Stimulated activated CD8-positive, alpha-beta memory T cell treated with anti-CD3 and anti-CD28 coated beads, Interleukin-12 subunit alpha, Interleukin-12 subunit beta, amount 100 ng/mL, for 4 hours (primary cell): ENCODE measurements around the gene CIRBP.

Experiments
- DNase-seq: peaks from one replicate; pipeline ENCODE4 v3.0.0-alpha.2; 2020; ENCODE audit warnings: low read depth

CIRBP gene

DNA sequence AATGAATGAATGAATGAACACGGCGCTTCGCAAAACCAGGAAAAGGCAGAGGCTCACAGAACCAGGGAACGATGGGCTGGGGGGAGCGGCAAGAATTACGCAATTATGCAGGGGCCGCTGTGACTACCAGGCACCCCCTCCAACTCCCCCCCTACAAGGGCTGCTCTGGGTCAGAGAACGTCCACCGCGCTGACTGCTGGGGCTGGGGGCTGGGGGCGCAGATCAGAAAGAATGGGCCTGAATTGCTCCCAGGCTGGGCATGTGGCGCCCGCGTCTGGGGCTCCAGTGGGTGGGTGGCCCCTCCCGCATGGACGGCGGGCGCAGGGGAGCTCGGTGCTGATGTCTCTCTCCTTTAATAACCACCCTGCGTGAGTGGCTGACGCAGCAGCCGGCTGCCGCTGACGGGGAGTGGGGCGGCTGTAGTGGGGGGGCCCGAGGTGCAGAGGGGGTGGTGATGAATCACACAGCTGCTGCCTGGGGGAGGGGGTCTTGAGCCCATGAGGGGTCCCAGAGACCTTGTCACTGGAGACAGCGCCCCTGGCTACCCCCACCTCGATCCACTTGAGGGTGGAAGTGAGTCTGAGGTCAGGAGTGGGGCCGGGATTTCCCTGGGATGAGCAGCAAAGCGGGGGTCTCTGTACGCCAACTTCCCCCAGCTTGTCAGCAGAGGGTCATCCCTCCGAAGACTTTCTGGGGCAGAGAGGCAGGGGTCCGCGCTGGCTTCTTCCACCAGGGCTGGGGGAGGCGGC, 1.5 kb upstream of the CIRBP start:
- DNase-seq, result no peak

DNA sequence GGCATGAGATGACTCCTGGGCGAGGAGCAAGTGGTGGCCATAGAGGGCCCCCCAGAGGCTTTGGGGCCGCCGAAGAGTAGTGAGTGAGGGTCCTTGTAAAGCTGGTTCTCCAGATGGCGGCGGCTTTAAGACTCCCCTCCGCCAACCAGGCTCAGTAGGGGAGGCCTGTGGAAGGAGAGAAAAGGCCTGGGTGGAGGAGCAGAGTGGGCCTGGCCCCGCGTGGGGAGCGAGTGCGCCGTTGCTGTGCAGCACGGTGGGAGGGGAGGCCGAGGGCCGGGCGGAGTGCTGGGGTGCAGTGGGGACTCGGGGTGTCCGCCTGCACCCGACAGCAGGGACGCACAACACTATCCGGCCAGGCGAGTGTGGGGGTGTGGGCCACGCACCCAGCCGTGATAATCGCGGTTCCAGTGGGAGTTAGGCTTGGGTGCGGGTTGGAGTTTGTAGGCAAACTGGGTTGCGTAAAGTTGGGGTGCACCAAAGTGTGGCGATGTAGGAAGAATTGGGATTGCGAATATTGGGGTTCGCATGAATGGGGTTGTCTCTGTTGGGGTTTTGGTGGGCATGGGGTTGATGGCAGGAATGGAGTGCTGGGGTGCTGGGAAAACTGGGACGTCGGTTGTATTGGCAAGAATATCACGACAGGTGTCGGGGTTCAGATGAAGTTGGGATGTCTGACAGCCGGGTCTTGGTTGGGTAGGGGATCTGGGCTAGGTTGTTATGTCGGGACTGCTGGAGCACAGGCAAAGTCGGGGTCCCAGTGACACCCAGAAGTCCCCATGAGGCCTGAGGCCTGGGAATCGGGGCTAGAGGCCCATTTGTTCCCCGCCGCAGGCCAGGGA, 687 bp upstream of the CIRBP start:
- DNase-seq, result no peak

DNA sequence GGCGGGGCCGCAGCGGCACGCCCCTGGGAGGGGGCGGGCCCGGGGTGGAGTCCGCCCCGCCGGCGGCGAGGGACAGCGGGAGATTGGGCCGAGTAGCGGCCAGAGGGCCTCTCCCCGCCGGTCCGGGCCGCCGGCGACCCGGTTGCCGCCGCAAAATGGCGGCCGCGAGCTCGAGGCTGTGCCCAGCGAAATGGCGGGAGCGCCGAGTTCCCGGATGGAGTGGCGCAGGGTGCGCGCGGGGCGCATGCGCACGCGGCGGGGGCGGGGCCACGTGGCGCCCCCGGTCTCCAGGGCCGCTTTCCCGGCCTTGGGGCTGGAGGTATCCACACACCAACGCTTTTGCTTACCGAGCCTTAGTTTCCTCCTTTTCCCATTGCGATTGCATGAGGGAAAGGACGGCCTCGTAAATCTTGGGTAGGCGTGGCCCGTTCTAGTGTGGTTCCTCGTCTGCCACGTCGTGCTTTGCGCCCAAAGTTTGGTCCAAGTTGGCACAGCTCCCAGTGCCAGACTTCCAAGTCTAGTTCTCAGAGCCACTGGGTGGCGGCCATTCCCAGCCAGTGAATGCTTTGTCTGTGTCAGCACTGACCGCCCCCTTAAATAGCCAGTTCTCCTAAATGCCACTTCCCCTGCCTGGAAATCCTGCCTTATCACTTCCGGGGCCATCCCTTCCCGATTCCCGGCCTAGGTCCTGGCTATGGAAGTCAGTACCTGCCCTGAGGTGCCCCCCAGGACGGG, 513 bp downstream of the CIRBP start:
- peak; percentile 83 for DNase-seq

DNA sequence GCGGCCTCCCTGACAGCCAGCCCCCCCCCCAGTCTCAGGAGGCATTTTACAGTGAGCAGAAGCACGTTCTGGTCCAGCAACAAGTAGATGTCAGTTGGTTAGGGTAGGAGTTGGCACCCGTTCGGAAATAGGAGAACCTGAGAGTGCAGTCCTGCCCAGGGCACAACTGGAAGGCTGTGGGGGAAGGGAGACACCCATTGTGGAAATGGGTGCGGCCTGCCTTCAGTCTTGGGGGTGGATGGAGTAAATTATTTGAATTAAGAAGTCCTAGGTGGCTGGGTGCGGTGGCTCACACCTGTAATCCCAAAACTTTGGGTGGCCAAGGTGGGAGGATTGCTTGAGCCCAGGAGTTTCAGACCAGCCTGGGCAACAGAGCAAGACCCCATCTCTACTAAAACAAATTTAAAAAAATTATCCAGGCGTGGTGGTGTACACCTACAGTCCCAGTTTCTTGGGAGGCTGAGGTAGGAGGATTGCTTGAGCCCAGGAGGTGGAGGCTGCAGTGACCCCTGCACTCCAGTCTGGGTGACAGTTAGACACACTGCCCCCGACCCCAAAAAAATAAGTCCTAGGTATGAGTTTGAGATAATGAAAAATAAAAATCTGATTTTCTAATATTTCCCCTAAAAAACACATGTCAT, 1.2 kb downstream of the CIRBP start:
- DNase-seq, result no peak

DNA sequence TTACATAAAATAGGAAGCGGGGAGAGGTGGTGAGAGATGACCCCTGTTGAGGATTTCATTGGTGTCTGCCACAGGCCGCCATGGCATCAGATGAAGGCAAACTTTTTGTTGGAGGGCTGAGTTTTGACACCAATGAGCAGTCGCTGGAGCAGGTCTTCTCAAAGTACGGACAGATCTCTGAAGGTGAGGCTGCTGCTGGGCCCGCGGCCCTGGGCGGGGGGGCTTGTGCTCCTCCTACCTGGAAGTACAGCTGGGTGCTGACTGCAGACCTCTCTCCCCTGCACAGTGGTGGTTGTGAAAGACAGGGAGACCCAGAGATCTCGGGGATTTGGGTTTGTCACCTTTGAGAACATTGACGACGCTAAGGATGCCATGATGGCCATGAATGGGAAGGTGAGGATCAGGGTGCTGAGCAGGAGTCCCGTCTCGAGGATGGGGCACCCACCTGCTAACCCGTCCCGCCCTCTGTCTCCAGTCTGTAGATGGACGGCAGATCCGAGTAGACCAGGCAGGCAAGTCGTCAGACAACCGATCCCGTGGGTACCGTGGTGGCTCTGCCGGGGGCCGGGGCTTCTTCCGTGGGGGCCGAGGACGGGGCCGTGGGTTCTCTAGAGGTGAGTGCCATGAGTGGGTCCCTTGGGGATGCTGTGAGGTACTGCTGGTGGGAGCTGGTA, 1.9 kb downstream of the CIRBP start:
- no peak for DNase-seq

DNA sequence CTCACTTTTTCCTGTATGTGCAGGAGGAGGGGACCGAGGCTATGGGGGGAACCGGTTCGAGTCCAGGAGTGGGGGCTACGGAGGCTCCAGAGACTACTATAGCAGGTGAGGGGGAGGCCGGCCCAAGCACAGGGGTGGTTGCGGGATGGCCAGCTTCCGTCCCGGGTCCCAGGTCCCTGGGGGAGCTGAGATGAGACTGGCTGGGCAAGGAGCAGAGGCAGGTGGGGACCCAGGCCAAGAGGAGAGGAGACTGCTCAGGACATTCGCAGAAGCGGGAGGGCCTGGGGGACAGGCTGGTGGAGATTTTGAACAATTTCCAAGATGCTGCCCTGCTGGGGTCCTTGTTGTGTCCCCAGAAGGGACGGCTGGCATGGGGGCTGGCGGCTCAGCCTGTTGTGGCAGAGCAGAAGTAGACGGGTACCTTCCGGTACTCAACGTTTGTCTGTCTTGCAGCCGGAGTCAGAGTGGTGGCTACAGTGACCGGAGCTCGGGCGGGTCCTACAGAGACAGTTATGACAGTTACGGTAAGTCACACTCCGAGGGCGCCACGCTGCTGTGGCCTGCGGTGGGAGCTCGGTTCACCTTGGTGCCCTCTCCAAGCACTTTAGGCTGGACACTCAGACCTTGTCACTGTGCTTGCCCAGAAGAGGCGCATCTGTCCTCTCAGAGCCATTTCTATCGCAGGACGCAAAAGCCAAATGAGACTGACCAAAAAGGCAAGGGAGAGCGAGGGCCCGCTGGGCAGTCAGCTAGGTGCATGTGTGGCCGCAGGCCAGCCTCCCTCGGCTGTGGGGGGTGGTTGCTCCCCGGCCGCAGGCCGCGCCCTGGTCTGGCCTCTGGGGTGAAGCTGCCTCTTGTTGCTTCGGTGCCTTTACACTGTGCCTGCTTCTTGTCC, 2.6 kb downstream of the CIRBP start:
- DNase-seq, result no peak

DNA sequence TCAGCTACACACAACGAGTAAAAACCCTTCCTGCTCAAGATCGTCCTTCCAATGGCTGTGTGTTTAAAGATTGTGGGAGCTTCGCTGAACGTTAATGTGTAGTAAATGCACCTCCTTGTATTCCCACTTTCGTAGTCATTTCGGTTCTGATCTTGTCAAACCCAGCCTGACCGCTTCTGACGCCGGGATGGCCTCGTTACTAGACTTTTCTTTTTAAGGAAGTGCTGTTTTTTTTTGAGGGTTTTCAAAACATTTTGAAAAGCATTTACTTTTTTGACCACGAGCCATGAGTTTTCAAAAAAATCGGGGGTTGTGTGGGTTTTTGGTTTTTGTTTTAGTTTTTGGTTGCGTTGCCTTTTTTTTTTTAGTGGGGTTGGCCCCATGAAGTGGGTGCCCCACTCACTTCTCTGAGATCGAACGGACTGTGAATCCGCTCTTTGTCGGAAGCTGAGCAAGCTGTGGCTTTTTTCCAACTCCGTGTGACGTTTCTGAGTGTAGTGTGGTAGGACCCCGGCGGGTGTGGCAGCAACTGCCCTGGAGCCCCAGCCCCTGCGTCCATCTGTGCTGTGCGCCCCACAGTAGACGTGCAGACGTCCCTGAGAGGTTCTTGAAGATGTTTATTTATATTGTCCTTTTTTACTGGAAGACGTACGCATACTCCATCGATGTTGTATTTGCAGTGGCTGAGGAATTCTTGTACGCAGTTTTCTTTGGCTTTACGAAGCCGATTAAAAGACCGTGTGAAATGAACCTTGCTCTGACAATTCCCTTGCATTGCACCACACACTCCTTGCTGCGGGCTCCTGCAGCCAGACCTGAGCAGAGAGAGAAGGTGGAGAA, 3.5 kb downstream of the CIRBP start:
- DNase-seq, result no peak

DNA sequence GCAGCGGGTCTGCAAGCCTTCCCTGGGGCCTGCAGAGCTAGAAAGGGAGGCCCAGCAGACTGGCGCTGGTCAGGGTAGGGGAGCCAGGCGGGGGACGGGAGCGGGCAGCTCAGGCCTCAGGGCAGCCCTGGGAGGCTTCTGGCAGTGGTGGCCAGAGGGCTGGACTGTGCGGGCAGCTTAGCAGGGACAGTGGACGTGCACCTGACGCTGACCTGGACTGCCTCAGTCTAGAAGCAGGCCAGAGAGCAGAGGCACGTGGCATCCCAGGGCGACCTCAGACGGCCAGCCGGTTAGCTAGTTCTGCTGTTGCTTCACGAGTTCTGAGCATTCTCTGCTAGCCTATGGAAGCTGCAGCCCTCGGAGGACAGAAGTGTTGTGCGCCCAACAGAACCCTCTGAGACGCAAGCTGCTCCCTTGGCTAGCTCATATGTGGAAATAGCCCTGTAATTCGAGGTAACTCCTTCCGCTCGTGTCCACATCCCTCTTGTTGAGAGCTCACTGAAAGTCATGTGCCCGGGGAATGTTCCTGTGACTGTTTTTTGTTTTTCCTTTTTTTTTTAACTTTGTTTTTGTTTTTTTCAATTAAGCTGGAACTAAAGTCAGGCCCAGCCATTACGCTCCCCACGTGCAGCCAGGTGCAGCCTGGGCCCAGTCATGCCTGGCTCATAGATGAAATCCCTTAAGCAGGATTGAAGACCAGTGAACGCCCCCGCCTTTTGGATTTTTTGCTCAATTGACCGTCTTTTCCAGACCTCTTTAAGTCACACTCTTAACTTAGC, 4.3 kb downstream of the CIRBP start:
- no peak for DNase-seq

DNA sequence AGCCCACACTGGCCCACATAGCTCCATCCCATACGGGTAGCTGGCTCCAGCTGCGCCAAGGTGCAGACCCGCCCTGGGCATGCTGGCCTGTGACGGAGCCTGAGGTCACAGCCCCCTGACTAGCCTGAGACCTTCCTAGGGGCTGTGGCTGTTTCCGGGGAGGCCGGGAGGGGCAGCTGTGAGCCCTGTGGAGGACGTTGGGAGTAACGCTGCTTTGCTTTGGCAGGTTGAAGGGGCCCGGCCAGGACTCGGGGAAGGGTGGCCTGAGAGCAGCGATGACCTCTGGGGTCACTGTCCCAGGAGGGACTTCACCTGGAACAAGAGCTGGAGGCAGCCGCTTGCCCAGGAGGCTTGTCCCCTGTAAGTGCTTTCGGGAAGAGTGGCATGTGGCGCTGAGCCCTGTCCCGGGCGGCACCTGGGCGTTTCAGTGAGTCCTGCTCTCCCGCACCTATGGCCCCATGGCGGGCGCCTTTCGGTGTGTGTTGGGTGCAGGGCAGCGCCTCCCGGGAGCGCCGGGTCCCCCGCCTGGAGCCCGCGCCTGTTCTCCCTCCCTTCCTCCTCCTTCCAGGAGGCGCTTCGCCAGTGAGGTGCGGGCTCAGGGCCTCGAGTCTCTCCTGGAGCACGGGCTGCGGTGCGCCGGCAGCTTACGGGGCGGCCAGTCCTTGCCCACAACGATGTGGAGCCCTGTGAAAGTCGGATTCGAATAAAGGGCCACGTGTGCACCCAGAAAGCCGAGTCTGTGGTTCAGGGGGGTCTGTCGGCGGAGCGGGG, 5.1 kb downstream of the CIRBP start:
- no peak for DNase-seq

DNA sequence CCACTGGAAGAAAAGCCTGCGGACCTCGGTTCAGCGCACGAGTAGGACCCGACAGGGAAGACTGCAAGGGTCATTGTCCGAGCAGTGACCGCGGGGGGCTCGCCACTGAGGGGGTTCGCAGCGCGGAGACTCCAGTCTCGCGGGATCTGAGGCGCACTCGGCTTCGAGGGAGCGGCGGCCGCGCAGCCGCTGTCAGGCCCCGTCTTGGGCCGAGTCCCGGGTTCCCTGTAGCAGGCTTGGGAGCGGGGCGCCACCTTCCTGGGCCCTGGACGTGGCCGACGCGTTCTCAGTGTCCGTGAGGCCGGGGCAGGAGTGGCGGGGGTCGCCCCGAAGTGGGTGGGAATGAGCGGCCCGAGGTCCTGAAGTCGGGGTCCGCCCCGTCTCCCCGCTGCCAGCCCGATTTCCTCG, 5.7 kb downstream of the CIRBP start:
- DNase-seq, result no peak

DNA sequence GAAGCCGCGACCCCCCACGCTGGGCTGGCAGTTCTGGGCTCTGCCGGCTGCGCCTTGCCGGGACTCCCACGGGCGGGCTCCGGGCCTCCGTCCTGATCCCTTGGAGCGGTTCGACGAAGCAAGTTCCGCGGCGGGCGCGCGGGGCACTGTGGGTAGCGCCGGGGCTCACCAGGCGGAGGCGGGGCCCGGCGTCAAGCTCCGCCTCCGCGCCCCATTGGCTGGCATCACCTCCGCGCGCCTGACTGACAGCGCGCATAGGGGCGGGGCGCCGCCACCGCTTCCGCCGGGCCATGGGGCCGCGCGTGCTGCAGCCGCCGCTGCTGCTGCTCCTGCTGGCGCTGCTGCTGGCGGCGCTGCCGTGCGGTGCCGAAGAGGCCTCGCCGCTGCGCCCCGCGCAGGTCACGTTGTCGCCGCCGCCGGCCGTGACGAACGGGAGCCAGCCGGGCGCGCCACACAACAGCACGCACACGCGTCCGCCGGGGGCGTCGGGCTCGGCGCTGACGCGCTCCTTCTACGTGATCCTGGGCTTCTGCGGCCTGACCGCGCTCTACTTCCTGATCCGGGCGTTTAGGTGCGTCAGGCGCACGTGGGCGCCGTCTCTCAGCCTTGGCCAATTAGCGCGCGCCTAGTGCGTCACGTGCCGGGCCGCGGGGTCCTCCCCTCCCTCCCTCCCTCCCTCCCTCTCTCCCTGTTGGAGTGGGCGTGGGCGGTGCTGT, 6.3 kb downstream of the CIRBP start, which contains the start of gene FAM174C:
FAM174C (plus strand) TSS at position 271 of the 716 bp plus-strand sequence; CDS start at position 291, 20 bp downstream.
- DNase-seq, result peak; percentile 96

DNA sequence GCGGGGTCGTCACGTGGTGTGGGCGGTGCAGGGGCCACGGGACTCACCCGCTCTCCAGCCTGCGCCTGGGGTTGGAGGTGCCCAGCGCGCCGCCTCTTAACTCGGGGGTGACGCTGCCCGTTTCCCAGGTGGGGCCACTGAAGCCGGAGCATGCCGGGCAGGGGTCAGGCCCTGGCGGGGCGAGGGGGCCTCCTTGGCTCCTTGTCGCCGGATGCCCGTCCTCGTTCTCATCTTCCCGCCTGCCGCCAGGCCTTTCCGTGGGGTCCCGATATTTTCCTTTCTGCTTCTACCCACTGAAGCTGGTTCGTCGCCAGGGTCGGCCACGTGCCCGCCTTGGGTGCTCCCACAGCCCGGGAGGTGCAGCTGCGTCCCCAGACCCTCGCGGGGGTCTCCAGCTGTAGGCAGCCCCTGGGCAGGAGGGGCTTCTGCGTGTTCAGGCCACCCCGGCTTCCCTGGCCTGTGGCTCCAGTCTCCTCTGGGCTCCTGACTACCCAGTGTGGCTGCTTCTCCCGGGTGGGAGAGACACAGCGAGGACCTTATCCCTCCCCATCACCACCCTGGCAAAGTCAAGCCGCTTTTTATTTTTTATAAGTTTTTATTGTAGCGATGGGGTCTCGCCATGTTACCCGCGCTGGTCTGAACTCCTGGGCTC, 7.0 kb downstream of the CIRBP start:
- DNase-seq, result no peak

DNA sequence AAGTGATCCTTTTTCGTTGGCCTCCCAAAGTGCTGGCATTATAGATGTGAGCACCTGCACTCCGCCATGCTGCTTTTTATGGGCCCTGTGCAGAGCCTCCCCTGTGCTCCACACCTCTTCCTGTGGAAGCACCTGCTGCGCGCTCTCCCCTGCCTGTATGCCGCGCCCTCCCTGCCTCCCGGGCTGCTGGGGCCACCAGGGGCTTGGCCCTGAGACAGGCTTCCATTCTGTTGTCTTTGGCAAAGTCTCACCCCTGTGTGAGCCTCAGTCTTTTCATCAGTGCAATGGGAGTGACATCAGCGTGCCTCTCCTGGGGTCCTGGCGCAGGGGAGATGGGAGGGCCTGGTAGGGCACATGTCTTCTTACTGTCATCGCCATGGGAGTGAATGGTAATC, 7.5 kb downstream of the CIRBP start:
- no peak for DNase-seq

DNA sequence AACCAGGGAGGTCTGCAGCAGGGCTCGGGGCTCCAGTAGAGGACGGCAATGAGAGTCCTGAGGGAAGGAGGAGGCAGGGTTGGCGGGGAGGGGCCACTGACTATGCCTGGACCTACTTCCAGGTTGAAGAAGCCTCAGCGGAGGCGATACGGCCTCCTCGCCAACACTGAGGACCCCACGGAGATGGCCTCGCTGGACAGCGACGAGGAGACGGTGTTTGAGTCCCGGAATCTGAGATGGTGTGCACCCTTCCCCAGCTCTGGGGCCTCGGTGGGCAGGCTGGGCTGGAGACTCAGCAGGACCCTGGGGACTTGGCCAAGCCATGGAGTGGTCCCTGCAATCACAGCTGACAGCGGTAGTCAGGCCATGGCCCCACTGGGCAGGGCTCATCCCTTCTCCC, 7.9 kb downstream of the CIRBP start:
- no peak for DNase-seq

DNA sequence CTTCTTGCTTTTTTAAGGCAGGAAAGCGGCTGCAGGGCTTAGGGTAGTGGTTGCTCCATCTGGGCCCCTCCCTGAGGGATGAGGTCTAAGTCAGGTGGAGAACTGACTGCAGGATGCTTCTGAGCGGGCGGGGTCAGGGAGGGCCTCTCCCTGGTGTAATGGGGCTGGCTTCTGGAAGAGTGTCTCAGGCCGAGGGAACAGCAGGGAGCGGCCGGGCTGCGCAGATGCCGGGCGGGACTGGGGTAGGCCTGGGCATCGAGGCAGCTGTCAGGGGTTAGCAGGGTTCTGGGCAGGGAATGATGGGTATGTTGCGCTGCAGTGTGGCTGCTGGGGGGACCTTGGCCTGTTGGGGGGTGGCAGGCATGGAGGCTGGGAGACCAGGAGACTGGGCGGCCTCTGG, 8.9 kb downstream of the CIRBP start:
- no peak for DNase-seq

DNA sequence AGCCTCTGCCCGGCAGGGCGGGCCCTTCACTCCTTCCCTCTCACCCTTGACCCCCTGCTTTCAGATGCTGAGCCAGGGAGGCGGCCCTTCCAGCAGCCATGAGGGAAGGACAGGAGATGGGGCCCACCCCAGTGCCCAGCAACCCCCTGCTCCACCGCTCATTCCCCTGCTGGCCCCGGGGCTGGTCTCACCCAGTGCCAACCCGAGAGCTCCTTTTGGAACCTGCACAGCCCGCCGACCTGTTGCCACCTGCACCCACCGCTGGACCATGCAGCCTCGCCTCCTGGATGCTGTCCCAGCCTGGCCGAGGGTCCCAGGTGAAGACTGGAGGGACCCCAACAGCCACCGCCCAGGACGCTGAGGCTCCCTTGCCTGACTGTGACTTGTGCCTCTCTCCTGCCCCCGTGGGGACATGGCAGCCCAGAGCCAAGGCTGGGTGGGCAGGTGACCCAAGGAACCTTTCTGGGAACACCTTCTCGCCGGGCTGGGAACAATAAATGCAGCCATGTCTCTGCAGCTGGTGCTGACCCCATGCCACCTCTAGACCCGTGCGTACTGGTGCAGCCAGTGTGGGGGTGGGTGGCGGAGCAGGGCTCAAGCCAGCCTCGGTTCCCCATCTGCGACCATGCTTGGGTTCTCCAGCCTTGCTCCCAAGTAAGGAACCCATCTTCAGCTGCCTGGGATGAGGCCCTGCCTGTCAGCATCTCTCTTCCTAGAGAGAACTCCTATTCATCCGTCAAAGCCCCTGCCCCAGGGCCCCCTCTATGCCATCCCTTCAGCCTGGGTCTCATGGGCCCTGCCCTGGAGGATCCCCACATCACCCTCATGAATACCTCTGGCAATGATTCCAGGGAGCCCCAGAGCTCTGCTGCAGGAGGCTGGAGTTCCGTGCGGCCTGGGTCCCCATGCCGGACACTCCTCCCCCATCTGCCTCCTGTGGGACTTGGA, 9.9 kb downstream of the CIRBP start:
- DNase-seq, result no peak
